ENCODE data around the gene TXNRD1.
"Not testable (repeated sequence)": the region's sequence is repeated elsewhere in the genome, so short reads cannot be mapped to it uniquely, and the experiment has no call there.

Gene TXNRD1

DNA sequence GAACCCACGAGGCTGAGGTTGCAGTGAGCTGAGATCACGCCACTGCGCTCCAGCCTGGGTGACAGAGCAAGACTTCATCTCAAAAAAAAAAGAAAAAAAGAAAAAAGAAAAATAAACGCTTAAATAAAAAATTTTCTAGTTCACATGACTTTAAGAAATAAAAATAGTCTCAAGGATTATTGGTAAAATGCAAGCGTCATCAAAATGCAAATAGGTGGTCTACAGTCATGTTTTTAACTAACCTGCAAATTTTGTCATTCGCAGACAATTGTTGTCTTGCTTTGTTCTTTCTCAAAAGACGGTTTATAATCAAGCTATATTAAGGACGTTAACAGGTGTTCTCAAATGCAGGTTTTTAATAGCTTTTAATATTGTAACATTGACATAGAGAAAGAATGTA is 22.4 kb downstream of the TXNRD1 start:
- DNase-seq (ENCODE audit: low read depth in 3 of 3), result no peak

GRCh38 chr12:104242546-104243206 is 27.1 kb downstream of the TXNRD1 start:
- DNase-seq (ENCODE audit: low read depth in 3 of 3), result no peak

GRCh38 chr12:104243551-104243950 is 28.0 kb downstream of the TXNRD1 start:
- no peak for DNase-seq (ENCODE audit: low read depth in 3 of 3)

GRCh38 chr12:104243971-104244370 is 28.4 kb downstream of the TXNRD1 start:
- no peak for DNase-seq (ENCODE audit: low read depth in 3 of 3)

GRCh38 chr12:104247698-104248097 is 32.1 kb downstream of the TXNRD1 start:
- DNase-seq (ENCODE audit: low read depth in 3 of 3), result no peak

DNA sequence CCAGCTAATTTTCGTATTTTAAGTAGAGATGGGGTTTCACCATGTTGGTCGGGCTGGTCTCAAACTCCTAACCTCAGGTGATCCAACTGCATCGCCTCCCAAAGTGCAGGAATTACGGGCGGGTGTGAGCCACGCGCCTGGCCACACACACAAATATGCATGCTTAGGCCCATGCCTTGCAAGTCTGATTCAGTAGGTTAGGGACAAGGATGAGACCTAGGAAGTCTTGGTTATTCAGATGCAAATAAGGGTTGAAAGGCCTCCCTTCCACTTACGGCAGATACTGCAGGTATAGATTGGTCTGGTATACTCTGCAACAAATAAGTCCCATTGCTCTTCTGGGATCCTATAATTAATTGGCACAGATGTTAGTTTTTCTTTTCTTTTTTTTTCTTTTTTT is 32.9 kb downstream of the TXNRD1 start:
- no peak for DNase-seq (ENCODE audit: low read depth in 3 of 3)

GRCh38 chr12:104249017-104249416 is 33.4 kb downstream of the TXNRD1 start:
- DNase-seq (ENCODE audit: low read depth in 3 of 3), result no peak

DNA sequence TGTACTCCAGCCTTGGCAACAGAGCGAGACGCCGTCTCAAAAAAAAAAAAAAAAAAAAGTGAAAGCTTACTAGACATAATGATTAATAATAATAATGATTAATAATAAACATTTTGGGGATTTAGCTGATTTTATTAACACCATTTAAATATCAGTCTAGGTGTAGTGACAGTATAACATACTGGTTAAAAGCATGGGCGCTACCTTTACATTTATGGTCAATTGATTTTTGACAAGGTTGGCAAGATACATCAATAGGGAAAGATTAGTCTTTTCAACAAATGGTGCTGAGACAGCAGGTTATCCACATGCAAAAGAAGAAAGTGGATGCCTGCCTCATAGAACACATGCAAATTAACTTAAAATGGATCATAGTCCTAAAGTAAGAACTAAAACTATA is 34.3 kb downstream of the TXNRD1 start:
- DNase-seq (ENCODE audit: low read depth in 3 of 3), result no peak

DNA sequence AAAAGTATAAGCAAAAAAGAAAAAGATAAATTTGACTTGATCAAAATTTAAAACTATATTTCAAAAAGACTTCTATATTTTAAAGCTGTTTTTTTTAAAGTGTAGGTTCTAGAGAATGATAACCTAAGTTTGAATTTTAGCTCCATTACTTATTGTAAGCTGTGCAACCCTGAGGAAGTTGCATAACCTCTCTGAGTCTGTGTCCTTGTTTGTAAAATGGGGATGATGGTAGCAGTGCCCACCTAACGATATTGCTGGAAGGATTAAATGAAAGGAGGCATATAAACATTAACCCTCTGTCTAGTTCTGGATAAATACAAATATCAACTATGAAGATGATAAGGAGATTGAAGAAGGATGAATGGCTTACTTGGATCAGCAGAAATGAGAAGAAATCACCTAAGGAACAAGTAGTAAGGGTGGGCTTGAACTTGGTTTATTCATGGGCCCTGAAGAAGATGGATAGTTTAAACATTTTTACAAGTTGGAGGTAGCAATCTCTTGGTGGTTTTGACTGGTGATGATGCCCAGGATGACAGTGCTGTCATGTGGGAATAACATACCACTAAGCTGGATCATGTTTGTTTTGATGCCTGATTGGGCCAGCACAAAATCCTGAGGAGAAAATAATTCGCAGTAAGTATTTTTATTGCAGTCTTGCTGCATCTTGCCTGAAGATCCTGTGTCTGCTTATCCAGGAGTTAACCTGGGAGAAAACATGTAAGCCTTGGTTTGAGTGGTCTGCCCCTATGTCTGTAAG is 35.0 kb downstream of the TXNRD1 start:
- no peak for DNase-seq (ENCODE audit: low read depth in 3 of 3)

- DNase-seq (ENCODE audit: low read depth in 3 of 3), result no peak
Measured at GRCh38 chr12:104257913-104258472, 42.4 kb downstream of the TXNRD1 start.

DNA sequence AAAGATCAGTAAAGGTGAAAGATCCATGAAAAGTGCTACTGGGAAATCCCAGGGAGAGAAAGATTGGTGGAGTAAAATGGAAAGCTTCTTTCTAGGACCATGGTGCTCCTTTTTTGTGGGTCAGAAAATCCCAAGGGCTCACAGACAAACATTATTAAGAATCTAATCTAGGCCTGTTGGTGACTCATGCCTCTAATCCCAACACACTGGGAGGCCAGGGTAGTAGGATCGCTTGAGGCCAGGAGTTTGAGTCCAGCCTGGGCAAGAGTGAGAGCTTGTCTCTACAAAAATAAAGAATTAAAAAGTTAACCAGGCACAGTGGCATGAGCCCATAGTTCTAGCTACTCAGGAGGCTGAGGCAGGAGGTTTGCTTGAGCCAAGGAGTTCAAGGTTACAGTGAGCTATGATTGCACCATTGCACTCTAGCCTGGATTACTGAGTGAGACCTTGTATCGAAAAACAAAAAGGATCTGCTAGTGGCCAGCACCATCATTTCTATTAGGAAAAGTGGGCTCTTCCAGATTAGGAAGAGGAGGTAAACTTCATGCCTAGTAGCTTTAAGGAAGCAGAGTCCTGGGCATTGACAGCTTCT is 43.0 kb downstream of the TXNRD1 start:
- DNase-seq (ENCODE audit: low read depth in 3 of 3), result no peak

DNA sequence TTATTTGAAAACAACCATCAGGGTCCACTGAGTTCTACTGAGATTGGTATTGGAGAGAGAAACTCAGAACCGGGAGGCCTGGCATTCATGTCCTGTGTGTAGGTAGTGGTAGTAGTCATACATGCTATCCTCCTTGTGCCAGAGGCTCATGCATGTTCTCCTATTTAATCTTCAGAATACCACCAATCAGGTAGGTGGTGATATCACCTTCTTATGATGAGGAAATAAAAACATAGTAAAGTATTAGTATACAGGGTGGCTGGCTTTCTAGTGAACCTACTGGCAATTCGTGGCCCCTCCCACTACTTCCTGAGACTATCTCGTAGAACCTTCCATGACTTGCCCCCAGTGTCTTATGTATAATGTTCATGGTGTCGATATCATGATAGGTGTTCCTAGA is 47.4 kb downstream of the TXNRD1 start:
- DNase-seq (ENCODE audit: low read depth in 3 of 3), result no peak

- DNase-seq (ENCODE audit: low read depth in 3 of 3), result no peak
Measured at GRCh38 chr12:104263580-104264358, 48.2 kb downstream of the TXNRD1 start.

DNA sequence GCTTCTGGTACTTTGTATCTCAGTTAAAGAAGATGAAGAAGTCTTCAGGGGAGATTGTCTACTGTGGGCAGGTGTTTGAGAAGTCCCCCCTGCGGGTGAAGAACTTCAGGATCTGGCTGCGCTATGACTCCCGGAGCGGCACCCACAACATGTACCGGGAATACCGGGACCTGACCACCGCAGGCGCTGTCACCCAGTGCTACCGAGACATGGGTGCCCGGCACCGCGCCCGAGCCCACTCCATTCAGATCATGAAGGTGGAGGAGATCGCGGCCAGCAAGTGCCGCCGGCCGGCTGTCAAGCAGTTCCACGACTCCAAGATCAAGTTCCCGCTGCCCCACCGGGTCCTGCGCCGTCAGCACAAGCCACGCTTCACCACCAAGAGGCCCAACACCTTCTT is 49.9 kb downstream of the TXNRD1 start:
- DNase-seq (ENCODE audit: low read depth in 3 of 3), result not testable (repeated sequence)

- no peak for DNase-seq (ENCODE audit: low read depth in 3 of 3)
Measured at GRCh38 chr12:104272938-104273337, 57.4 kb downstream of the TXNRD1 start.

GRCh38 chr12:104273503-104273902 is 57.9 kb downstream of the TXNRD1 start:
- no peak for DNase-seq (ENCODE audit: low read depth in 3 of 3)

GRCh38 chr12:104274811-104275210 is 59.2 kb downstream of the TXNRD1 start:
- DNase-seq (ENCODE audit: low read depth in 3 of 3), result no peak

GRCh38 chr12:104275689-104276088 is 60.1 kb downstream of the TXNRD1 start:
- DNase-seq (ENCODE audit: low read depth in 3 of 3), result no peak

- DNase-seq (ENCODE audit: low read depth in 3 of 3), result no peak
Measured at GRCh38 chr12:104276273-104277131, 60.9 kb downstream of the TXNRD1 start.

GRCh38 chr12:104279164-104279563 is 63.6 kb downstream of the TXNRD1 start:
- no peak for DNase-seq (ENCODE audit: low read depth in 3 of 3)

DNA sequence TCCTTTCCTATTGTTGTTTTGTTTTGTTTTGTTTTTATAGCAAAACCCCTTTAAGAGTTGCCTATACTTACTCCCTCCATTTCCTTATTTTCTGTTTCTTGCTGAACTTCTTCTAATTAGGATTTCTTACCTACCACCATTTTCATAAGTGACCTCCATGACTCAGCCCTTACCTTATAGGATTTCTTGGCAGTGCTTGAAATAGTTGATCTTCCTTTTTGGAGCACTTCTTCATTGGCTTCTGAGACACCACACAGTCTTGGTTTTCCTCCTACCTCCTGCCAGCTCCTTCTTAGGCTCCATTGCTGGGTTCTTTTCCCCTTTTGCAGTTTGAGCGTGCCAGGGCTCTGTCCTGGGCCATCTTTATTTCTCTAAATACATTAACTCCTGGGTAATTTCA is 64.5 kb downstream of the TXNRD1 start:
- no peak for DNase-seq (ENCODE audit: low read depth in 3 of 3)
